SK-N-SH treated with all-trans-retinoic acid at 6 μM for 48 hours (cell line): ENCODE data around the gene MBNL3.

ENCODE experiments used
- ATAC-seq: fragments of 200-7000 bp; cut with Tn5 transposase; 3 replicates; pipeline ENCODE4 v1.9.1; 2020; ENCODE audit warnings: mild to moderate bottlenecking, moderate library complexity
- ARNTL ChIP-seq: fragments of 450-650 bp; formaldehyde crosslinking; IDR thresholded peaks from 2 replicates; pipeline ENCODE4 v1.5.0; 2020; ENCODE audit warnings: low read depth, mild to moderate bottlenecking, moderate library complexity, borderline replicate concordance
- BACH2 ChIP-seq: fragments of 250-450 bp; sonication (Bioruptor Pico); IDR thresholded peaks from 2 replicates; pipeline ENCODE4 v1.9.0; 2021; ENCODE audit warnings: mild to moderate bottlenecking, borderline replicate concordance
- CSDC2 ChIP-seq: fragments of 250-450 bp; sonication (Bioruptor Pico); IDR thresholded peaks from 2 replicates; pipeline ENCODE4 v1.5.0; 2020; ENCODE audit warnings: mild to moderate bottlenecking, moderate library complexity
- ESRRG ChIP-seq: fragments of 250-450 bp; sonication (Bioruptor Pico); IDR thresholded peaks from 2 replicates; pipeline ENCODE4 v1.6.1; 2021; ENCODE audit warnings: mild to moderate bottlenecking
- GLIS3 ChIP-seq: fragments of 250-450 bp; sonication (Bioruptor Pico); IDR thresholded peaks from 2 replicates; pipeline ENCODE4 v1.5.0; 2020; ENCODE audit warnings: mild to moderate bottlenecking, moderate library complexity
- ISL1 ChIP-seq: fragments of 250-450 bp; sonication (Bioruptor Pico); IDR thresholded peaks from 2 replicates; pipeline ENCODE4 v2.1.2; 2022; ENCODE audit warnings: mild to moderate bottlenecking, moderate library complexity
- PPARA ChIP-seq: fragments of 250-450 bp; sonication (Bioruptor Pico); IDR thresholded peaks from 2 replicates; pipeline ENCODE4 v1.5.0; 2020; ENCODE audit warnings: mild to moderate bottlenecking, borderline replicate concordance
- RARB ChIP-seq: fragments of 250-450 bp; sonication (Bioruptor Pico); IDR thresholded peaks from 2 replicates; pipeline ENCODE4 v1.8.0; 2021; ENCODE audit warnings: mild to moderate bottlenecking, moderate library complexity
- SNAI2 ChIP-seq: fragments of 250-450 bp; sonication (Bioruptor Pico); IDR thresholded peaks from 2 replicates; pipeline ENCODE4 v1.5.0; 2020; ENCODE audit warnings: mild to moderate bottlenecking, moderate library complexity
- TCF4 ChIP-seq: fragments of 250-450 bp; sonication (Bioruptor Pico); IDR thresholded peaks from 2 replicates; pipeline ENCODE4 v1.8.0; 2021; ENCODE audit warnings: mild to moderate bottlenecking, moderate library complexity, borderline replicate concordance
- TOX ChIP-seq: fragments of 250-450 bp; sonication (Bioruptor Pico); IDR thresholded peaks from 2 replicates; pipeline ENCODE4 v1.8.0; 2021; ENCODE audit warnings: mild to moderate bottlenecking, moderate library complexity, borderline replicate concordance
- ZC3H10 ChIP-seq: fragments of 250-450 bp; sonication (Bioruptor Pico); IDR thresholded peaks from 2 replicates; pipeline ENCODE4 v1.5.1; 2021; ENCODE audit warnings: mild to moderate bottlenecking, moderate library complexity
- ZFP3 ChIP-seq: fragments of 250-450 bp; sonication (Bioruptor Pico); IDR thresholded peaks from 2 replicates; pipeline ENCODE4 v1.5.0; 2020; ENCODE audit warnings: mild to moderate bottlenecking, moderate library complexity
- ZFP30 ChIP-seq: fragments of 450-650 bp; formaldehyde crosslinking; IDR thresholded peaks from 2 replicates; pipeline ENCODE4 v1.5.0; 2022; ENCODE audit warnings: mild to moderate bottlenecking, moderate library complexity
- ZNF565 ChIP-seq: fragments of 450-650 bp; formaldehyde crosslinking; conservative IDR thresholded peaks from 2 replicates; pipeline ENCODE4 v1.5.0; 2020; ENCODE audit warnings: low read depth, mild to moderate bottlenecking, moderate library complexity
- ZNF8 ChIP-seq: fragments of 450-650 bp; formaldehyde crosslinking; IDR thresholded peaks from 2 replicates; pipeline ENCODE4 v1.5.0; 2020; ENCODE audit warnings: mild to moderate bottlenecking, moderate library complexity
- TF ChIP-seq, protein P1 (sequence below): fragments of 250-450 bp; sonication (Bioruptor Pico); IDR thresholded peaks from 2 replicates; pipeline ENCODE4 v1.8.0; 2021; ENCODE audit warnings: low read depth, mild to moderate bottlenecking, moderate library complexity, borderline replicate concordance
- TF ChIP-seq, protein P2 (sequence below): fragments of 250-450 bp; sonication (Bioruptor Pico); IDR thresholded peaks from 2 replicates; pipeline ENCODE4 v1.5.1; 2020; ENCODE audit warnings: low read depth, mild to moderate bottlenecking, moderate library complexity
- TF ChIP-seq, protein P3 (sequence below): fragments of 250-450 bp; sonication (Bioruptor Pico); IDR thresholded peaks from 2 replicates; pipeline ENCODE4 v1.8.0; 2020; ENCODE audit warnings: mild to moderate bottlenecking, moderate library complexity, borderline replicate concordance
- TF ChIP-seq, protein P4 (sequence below): fragments of 250-450 bp; sonication (Bioruptor Pico); IDR thresholded peaks from 2 replicates; pipeline ENCODE4 v1.5.0; 2020; ENCODE audit warnings: mild to moderate bottlenecking, moderate library complexity
- TF ChIP-seq, protein P5 (sequence below): fragments of 250-450 bp; sonication (Bioruptor Pico); IDR thresholded peaks from 2 replicates; pipeline ENCODE4 v1.5.1; 2021; ENCODE audit warnings: mild to moderate bottlenecking, moderate library complexity

MBNL3 gene

DNA sequence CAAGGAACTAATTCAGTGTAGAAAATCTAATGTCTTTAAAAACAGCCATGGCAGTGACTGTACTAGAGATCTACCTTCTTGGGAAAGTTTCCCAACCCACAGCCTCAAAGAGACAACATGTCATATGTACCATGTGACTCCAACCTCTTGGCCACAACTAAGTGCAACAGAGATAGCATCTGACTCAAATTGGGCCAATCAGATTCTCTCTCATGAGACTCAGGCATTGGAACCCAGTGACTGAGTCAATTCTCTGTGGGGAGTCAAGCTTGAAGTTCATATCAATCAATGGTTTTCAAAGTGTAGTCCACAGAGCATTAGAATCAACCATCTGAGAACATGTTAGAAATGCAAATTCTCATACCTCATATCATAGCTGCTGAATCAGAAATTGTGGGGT lies 123.3 kb downstream of the MBNL3 start:
- ATAC-seq, result no peak
- TF ChIP-seq SNAI2 (CRISPR knock-in tag) (no peak), ISL1 (CRISPR knock-in tag) (no peak), ZFP3 (no peak), ARNTL (CRISPR knock-in tag) (no peak), BACH2 (CRISPR knock-in tag) (no peak), ZC3H10 (no peak), GLIS3 (no peak), ZFP30 (no peak), ZNF8 (CRISPR knock-in tag) (no peak), RARB (CRISPR knock-in tag) (no peak), CSDC2 (CRISPR knock-in tag) (no peak), TOX (no peak)
- TF ChIP-seq, protein P1, sequence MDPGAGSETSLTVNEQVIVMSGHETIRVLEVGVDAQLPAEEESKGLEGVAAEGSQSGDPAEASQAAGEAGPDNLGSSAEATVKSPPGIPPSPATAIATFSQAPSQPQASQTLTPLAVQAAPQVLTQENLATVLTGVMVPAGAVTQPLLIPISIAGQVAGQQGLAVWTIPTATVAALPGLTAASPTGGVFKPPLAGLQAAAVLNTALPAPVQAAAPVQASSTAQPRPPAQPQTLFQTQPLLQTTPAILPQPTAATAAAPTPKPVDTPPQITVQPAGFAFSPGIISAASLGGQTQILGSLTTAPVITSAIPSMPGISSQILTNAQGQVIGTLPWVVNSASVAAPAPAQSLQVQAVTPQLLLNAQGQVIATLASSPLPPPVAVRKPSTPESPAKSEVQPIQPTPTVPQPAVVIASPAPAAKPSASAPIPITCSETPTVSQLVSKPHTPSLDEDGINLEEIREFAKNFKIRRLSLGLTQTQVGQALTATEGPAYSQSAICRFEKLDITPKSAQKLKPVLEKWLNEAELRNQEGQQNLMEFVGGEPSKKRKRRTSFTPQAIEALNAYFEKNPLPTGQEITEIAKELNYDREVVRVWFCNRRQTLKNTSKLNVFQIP (CRISPR knock-in tag), result no peak
- TF ChIP-seq, protein P2, sequence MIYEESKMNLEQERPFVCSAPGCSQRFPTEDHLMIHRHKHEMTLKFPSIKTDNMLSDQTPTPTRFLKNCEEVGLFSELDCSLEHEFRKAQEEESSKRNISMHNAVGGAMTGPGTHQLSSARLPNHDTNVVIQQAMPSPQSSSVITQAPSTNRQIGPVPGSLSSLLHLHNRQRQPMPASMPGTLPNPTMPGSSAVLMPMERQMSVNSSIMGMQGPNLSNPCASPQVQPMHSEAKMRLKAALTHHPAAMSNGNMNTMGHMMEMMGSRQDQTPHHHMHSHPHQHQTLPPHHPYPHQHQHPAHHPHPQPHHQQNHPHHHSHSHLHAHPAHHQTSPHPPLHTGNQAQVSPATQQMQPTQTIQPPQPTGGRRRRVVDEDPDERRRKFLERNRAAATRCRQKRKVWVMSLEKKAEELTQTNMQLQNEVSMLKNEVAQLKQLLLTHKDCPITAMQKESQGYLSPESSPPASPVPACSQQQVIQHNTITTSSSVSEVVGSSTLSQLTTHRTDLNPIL (CRISPR knock-in tag), result no peak
- TF ChIP-seq, protein P3, sequence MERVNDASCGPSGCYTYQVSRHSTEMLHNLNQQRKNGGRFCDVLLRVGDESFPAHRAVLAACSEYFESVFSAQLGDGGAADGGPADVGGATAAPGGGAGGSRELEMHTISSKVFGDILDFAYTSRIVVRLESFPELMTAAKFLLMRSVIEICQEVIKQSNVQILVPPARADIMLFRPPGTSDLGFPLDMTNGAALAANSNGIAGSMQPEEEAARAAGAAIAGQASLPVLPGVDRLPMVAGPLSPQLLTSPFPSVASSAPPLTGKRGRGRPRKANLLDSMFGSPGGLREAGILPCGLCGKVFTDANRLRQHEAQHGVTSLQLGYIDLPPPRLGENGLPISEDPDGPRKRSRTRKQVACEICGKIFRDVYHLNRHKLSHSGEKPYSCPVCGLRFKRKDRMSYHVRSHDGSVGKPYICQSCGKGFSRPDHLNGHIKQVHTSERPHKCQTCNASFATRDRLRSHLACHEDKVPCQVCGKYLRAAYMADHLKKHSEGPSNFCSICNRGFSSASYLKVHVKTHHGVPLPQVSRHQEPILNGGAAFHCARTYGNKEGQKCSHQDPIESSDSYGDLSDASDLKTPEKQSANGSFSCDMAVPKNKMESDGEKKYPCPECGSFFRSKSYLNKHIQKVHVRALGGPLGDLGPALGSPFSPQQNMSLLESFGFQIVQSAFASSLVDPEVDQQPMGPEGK (CRISPR knock-in tag), result no peak
- TF ChIP-seq, all 23 proteins: peak for 0

DNA sequence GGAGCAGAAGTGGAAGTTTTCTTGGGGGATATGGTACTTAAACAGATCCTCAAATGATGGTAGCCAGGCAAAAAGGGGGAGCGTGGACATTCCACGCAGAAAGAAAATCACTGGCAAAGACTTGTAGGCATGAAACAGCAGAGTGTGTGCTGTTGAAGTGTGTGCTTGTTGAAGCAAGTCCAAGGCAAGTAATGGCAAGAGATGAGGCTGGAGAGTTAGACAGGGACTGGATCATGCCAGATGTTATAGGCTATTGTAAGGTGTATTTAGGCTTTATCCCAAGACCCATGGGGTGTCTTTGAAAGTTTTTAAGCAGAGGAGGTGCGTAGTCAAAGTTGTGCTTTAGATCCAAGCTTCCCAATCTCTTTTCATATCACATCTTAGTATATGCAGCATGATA lies 124.5 kb downstream of the MBNL3 start:
- no peak for ATAC-seq
- TF ChIP-seq, protein P4, sequence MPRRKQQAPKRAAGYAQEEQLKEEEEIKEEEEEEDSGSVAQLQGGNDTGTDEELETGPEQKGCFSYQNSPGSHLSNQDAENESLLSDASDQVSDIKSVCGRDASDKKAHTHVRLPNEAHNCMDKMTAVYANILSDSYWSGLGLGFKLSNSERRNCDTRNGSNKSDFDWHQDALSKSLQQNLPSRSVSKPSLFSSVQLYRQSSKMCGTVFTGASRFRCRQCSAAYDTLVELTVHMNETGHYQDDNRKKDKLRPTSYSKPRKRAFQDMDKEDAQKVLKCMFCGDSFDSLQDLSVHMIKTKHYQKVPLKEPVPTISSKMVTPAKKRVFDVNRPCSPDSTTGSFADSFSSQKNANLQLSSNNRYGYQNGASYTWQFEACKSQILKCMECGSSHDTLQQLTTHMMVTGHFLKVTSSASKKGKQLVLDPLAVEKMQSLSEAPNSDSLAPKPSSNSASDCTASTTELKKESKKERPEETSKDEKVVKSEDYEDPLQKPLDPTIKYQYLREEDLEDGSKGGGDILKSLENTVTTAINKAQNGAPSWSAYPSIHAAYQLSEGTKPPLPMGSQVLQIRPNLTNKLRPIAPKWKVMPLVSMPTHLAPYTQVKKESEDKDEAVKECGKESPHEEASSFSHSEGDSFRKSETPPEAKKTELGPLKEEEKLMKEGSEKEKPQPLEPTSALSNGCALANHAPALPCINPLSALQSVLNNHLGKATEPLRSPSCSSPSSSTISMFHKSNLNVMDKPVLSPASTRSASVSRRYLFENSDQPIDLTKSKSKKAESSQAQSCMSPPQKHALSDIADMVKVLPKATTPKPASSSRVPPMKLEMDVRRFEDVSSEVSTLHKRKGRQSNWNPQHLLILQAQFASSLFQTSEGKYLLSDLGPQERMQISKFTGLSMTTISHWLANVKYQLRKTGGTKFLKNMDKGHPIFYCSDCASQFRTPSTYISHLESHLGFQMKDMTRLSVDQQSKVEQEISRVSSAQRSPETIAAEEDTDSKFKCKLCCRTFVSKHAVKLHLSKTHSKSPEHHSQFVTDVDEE (CRISPR knock-in tag), result no peak
- TF ChIP-seq TCF4, result no peak
- TF ChIP-seq, protein P3 (CRISPR knock-in tag), result no peak
- no peak for TF ChIP-seq ARNTL (CRISPR knock-in tag)
- no peak for TF ChIP-seq ZFP3
- no peak for TF ChIP-seq ZC3H10
- TF ChIP-seq ESRRG (CRISPR knock-in tag), result no peak
- no peak for TF ChIP-seq BACH2 (CRISPR knock-in tag)
- TF ChIP-seq ZFP30, result no peak
- TF ChIP-seq GLIS3, result no peak
- no peak for TF ChIP-seq RARB (CRISPR knock-in tag)
- no peak for TF ChIP-seq CSDC2 (CRISPR knock-in tag)
- TF ChIP-seq TOX, result no peak

DNA sequence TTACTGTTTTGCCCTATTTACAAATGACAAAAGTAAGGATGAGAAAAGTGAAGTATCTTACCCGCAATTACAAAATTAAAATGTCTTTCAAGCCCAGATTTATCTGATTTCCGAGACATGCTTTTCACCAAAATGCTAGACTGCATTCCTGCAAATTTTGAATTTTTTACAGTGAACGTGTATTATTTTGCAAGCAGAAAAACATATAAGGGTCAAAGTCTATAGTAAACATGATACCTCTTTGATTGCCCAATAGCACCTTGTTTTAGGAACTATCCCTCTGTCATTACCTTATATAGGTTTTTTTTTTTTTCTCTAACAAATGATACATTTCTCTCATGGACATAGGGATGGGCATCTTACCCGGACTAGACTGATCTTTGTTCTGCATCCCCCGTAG lies 135.4 kb downstream of the MBNL3 start:
- ATAC-seq, result no peak
- TF ChIP-seq, protein P1 (CRISPR knock-in tag), result no peak
- TF ChIP-seq, protein P5, sequence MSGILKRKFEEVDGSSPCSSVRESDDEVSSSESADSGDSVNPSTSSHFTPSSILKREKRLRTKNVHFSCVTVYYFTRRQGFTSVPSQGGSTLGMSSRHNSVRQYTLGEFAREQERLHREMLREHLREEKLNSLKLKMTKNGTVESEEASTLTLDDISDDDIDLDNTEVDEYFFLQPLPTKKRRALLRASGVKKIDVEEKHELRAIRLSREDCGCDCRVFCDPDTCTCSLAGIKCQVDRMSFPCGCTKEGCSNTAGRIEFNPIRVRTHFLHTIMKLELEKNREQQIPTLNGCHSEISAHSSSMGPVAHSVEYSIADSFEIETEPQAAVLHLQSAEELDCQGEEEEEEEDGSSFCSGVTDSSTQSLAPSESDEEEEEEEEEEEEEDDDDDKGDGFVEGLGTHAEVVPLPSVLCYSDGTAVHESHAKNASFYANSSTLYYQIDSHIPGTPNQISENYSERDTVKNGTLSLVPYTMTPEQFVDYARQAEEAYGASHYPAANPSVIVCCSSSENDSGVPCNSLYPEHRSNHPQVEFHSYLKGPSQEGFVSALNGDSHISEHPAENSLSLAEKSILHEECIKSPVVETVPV (CRISPR knock-in tag), result no peak
- TF ChIP-seq PPARA (CRISPR knock-in tag) (no peak), RARB (CRISPR knock-in tag) (no peak), ESRRG (CRISPR knock-in tag) (no peak), GLIS3 (no peak), ISL1 (CRISPR knock-in tag) (no peak), ZNF565 (CRISPR knock-in tag) (no peak)
- TF ChIP-seq, protein P4 (CRISPR knock-in tag), result no peak
